Measurements from ENCODE around the gene TMEM128.
"Not testable (repeated sequence)": the region's sequence is repeated elsewhere in the genome, so short reads cannot be mapped to it uniquely, and the experiment has no call there.

TMEM128 gene

GRCh38 chr4:4195354-4195753 lies 52.7 kb downstream of the TMEM128 start:
- no peak for TF ChIP-seq CTCF (conservative IDR thresholded peaks at IDR 0.05; ENCODE audit: low read depth, low read length)
- no peak overlapping the region for H3K4me3 ChIP-seq (ENCODE audit: low read depth, low read length)
- no peak for DNase-seq (ENCODE audit: low read depth)

- DNase-seq (ENCODE audit: low read depth); H3K4me3 ChIP-seq (ENCODE audit: low read depth, low read length): not testable (repeated sequence)
Measured at GRCh38 chr4:4188557-4188956, 59.5 kb downstream of the TMEM128 start.
